B cell (primary cell): ENCODE data around the gene STK4.

Experiments used
- EZH2 ChIP-seq: IDR thresholded peaks from 2 replicates; pipeline ENCODE4 v1.6.1; 2012; ENCODE audit warnings: borderline replicate concordance, low read depth, mild to moderate bottlenecking, moderate library complexity, low read length; ENCODE audit not compliant: insufficient read depth, poor library complexity, severe bottlenecking
- TF ChIP-seq, protein P1 (sequence below): fragments of 200-600 bp; IDR thresholded peaks from one replicate; pipeline ENCODE4 v1.8.0; 2022; ENCODE audit warnings: antibody characterized with exemption, mild to moderate bottlenecking

DNA sequence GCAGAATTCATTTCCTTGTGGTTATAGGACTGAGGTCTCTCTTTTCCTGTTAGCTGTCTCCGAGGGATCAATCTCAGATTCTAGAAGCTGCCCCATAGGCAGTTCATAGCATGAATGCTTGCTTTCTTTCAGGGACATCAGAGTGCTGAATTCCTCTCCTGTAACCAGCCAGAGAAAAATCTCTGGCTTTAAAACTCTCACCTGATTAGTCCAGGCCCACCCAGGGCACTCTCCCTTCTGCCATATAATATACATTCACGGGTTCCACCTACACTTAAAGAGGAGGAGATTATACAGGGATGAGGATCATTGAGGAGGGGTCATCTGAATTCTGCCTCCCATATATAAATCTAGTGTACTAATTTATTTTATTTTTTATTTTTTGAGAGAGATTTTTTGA lies 136.8 kb downstream of the STK4 start:
- TF ChIP-seq EZH2: no peak
- TF ChIP-seq, protein P1, sequence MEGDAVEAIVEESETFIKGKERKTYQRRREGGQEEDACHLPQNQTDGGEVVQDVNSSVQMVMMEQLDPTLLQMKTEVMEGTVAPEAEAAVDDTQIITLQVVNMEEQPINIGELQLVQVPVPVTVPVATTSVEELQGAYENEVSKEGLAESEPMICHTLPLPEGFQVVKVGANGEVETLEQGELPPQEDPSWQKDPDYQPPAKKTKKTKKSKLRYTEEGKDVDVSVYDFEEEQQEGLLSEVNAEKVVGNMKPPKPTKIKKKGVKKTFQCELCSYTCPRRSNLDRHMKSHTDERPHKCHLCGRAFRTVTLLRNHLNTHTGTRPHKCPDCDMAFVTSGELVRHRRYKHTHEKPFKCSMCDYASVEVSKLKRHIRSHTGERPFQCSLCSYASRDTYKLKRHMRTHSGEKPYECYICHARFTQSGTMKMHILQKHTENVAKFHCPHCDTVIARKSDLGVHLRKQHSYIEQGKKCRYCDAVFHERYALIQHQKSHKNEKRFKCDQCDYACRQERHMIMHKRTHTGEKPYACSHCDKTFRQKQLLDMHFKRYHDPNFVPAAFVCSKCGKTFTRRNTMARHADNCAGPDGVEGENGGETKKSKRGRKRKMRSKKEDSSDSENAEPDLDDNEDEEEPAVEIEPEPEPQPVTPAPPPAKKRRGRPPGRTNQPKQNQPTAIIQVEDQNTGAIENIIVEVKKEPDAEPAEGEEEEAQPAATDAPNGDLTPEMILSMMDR: no peak
